HepG2 (cell line): ENCODE measurements around the gene S1PR5. TPM values are rescaled to one million over a fixed set of nuclear protein-coding genes. Genes with fewer than 3 reads are reported as not detected.

Source experiments
- ADNP ChIP-seq: sonication (generic); formaldehyde crosslinking; IDR thresholded peaks from 2 replicates; pipeline ENCODE4 v1.4.0; 2020; ENCODE audit warnings: missing genetic modification reagents
- CEBPZ ChIP-seq: IDR thresholded peaks from 2 replicates; pipeline ENCODE4 v1.6.1; 2012; ENCODE audit warnings: low read length, improper control_type of control experiment
- CSRNP1 ChIP-seq: sonication (generic); formaldehyde crosslinking; IDR thresholded peaks from 2 replicates; pipeline ENCODE4 v1.8.1; 2023; ENCODE audit warnings: mild to moderate bottlenecking, missing genetic modification reagents
- DBP ChIP-seq: sonication (generic); formaldehyde crosslinking; IDR thresholded peaks from 2 replicates; pipeline ENCODE4 v1.4.0; 2020; ENCODE audit warnings: missing genetic modification reagents; ENCODE audit errors: not compliant biosample characterization
- HOXD1 ChIP-seq: sonication (generic); formaldehyde crosslinking; IDR thresholded peaks from 2 replicates; pipeline ENCODE4 v1.5.0; 2020; ENCODE audit warnings: missing genetic modification reagents
- MED1 ChIP-seq: sonication (generic); formaldehyde crosslinking; IDR thresholded peaks from 2 replicates; pipeline ENCODE4 v1.4.0; 2020; ENCODE audit warnings: missing genetic modification reagents
- MTA1 ChIP-seq: sonication (generic); formaldehyde crosslinking; IDR thresholded peaks from 2 replicates; pipeline ENCODE4 v1.4.0; 2020; ENCODE audit warnings: missing genetic modification reagents, mild to moderate bottlenecking, borderline replicate concordance
- MXI1 ChIP-seq: IDR thresholded peaks from 3 replicates; pipeline ENCODE4 v1.6.1; 2012; ENCODE audit warnings: low read depth, low read length, inconsistent platforms, borderline replicate concordance
- NR2C2 ChIP-seq: sonication (generic); formaldehyde crosslinking; IDR thresholded peaks from 2 replicates; pipeline ENCODE4 v1.4.0; 2020; ENCODE audit warnings: missing genetic modification reagents, mild to moderate bottlenecking, moderate library complexity, borderline replicate concordance
- ZHX2 ChIP-seq, 2 experiments: sonication (generic) in 1 of 2; formaldehyde crosslinking in 1 of 2; IDR thresholded peaks; 2 replicates each; pipeline versions ENCODE4 v1.6.1 to v1.9.0; 2014 to 2022; ENCODE audit warnings: antibody characterized with exemption in 1 of 2, borderline replicate concordance in 1 of 2, inconsistent platforms in 1 of 2, low read depth in 1 of 2, missing genetic modification reagents in 1 of 2
- ZKSCAN1 ChIP-seq: fragments of 150-350 bp; IDR thresholded peaks from 2 replicates; pipeline ENCODE4 v1.6.1; 2014; ENCODE audit warnings: low read length
- ZNF12 ChIP-seq: sonication (generic); formaldehyde crosslinking; IDR thresholded peaks from 2 replicates; pipeline ENCODE4 v1.5.0; 2020; ENCODE audit warnings: missing genetic modification reagents
- ZNF205 ChIP-seq: IDR thresholded peaks from 2 replicates; pipeline ENCODE4 v1.6.1; 2018; ENCODE audit warnings: missing biosample characterization, missing genetic modification reagents
- ZNF282 ChIP-seq: fragments of 450-650 bp; IDR thresholded peaks from 2 replicates; pipeline ENCODE4 v1.6.1; 2018; ENCODE audit not compliant: partially characterized antibody
- ZNF790 ChIP-seq: sonication (generic); formaldehyde crosslinking; IDR thresholded peaks from 2 replicates; pipeline ENCODE4 v1.8.0; 2022; ENCODE audit warnings: missing genetic modification reagents, mild to moderate bottlenecking, borderline replicate concordance
- polyA plus RNA-seq, 8 experiments: library from polyadenylated mRNA; depleted of rRNA in 3 of 8; stranded (reverse) in 7 of 8; unstranded in 1 of 8; fragments of >200 nt; fragmentation: Illumina TruSeq in 4 of 8; extraction: Trizol in 4 of 8; gene quantifications; 2 replicates each; pipeline versions ENCODE4 v1.2.1 to v1.2.3, GENCODE V29; 2011 to 2016; ENCODE audit warnings: low read depth in 4 of 8, missing spikeins in 1 of 8, mixed read lengths in 1 of 8; ENCODE audit not compliant: insufficient read depth in 1 of 8
- total RNA-seq, 5 experiments: library from RNA; depleted of rRNA; stranded (reverse); fragments of >200 nt; fragmentation: Illumina TruSeq; extraction: Trizol; gene quantifications; 2 replicates each; pipeline ENCODE4 v1.2.3, GENCODE V29; 2016; ENCODE audit warnings: low read depth in 1 of 5

Gene S1PR5
- total and polyA plus RNA-seq, 2 of the 13 experiments (the other 11 are each of a cell fraction or from before 2014, with no cell fraction given) = 0.04 TPM; not detected in 1

- TF ChIP-seq ZKSCAN1 = no peak
- TF ChIP-seq CSRNP1 (CRISPR knock-in tag) = 0 out of 2 replicates have a peak, but pooled peaks have one; percentile 67
- TF ChIP-seq ADNP (CRISPR knock-in tag) = no peak
- TF ChIP-seq CEBPZ = no peak
- peak; percentile 73 for TF ChIP-seq NR2C2
- 0 out of 2 replicates have a peak, but pooled peaks have one; percentile 30 for TF ChIP-seq ZNF205 (CRISPR knock-in tag)
- 0 out of 2 replicates have a peak, but pooled peaks have one; percentile 21 for TF ChIP-seq HOXD1
- peak; percentile 89; the same call in 2 of the 3 replicates for TF ChIP-seq MXI1
- peak; percentile 70; the same call in 1 of the 2 replicates for TF ChIP-seq ZHX2 (IDR thresholded peaks at IDR 0.05; ENCODE audit: low read depth)
- peak; percentile 60; the same call in 1 of the 2 replicates for TF ChIP-seq ZHX2 (CRISPR knock-in tag; IDR thresholded peaks at IDR 0.05; ENCODE audit: borderline replicate concordance)
- no peak for TF ChIP-seq ZNF790
- TF ChIP-seq MTA1 (CRISPR knock-in tag) = no peak
- TF ChIP-seq ZNF282 = no peak
- TF ChIP-seq DBP (CRISPR knock-in tag) = no peak
- TF ChIP-seq ZNF12 (CRISPR knock-in tag) = peak; percentile 57
- TF ChIP-seq MED1 (CRISPR knock-in tag) = peak; percentile 58; the same call in 1 of the 2 replicates
These were observed 14.7 kb downstream of the S1PR5 start (continued) for GRCh38 chr19:10502524-10503001.
